K562 (cell line): Measurements from ENCODE around the gene ATP7B. TPM values are rescaled to one million over a fixed set of nuclear protein-coding genes. Genes with fewer than 3 reads are reported as not detected.
A peak's percentile ranks its signal among the peaks of the same experiment; 100 is the strongest.

ENCODE experiments used
- ATAC-seq: fragments of 200-7000 bp; cut with Tn5 transposase; 3 replicates; pipeline ENCODE4 v1.9.1; 2020; ENCODE audit warnings: moderate library complexity
- BruUV-seq: library from RNA; stranded (reverse); fragments of 400-500 nt; replicated peaks from 2 replicates; lab custom pipeline; 2021; lab: Mats Ljungman, UMichigan
- CTCF ChIA-PET: fragments of 300-600 bp; formaldehyde crosslinking; extraction: SDS; loops from one replicate; lab custom pipeline; 2021; ENCODE audit warnings: low intra/inter-chr PET ratio; lab: Yijun Ruan, JAX
- POLR2A ChIA-PET: fragments of 300-600, 350-650 bp; sonication (Branson Sonifier 250); formaldehyde crosslinking; extraction: SDS; loops from one replicate; lab custom pipeline; 2021; ENCODE audit warnings: antibody characterized with exemption, inconsistent platforms; lab: Yijun Ruan, JAX
- DNase-seq, 4 experiments: peaks; one replicate each; pipeline versions ENCODE4 v3.0.0 to v3.0.0-alpha.2; 2011 to 2018; ENCODE audit warnings: low spot score in 3 of 4, mixed read lengths in 3 of 4; ENCODE audit errors: extremely low read depth in 1 of 4
- FAIRE-seq: peaks from 2 replicates; lab custom pipeline; 2011; peaks lifted over from hg19 to GRCh38; lab: Jason Lieb, UNC
- H2AFZ ChIP-seq: 2 replicates; pipeline ENCODE4 v1.6.0; 2011; ENCODE audit warnings: low read depth, low read length, control low read depth, inconsistent platforms
- H3K27ac ChIP-seq: fragments of 200-600 bp; 3 replicates; pipeline ENCODE4 v1.8.0; 2011; ENCODE audit warnings: low read depth, mild to moderate bottlenecking, control low read depth, inconsistent platforms, low read length, moderate library complexity, mixed read lengths; ENCODE audit errors: extremely low read depth
- H3K27me3 ChIP-seq, 2 experiments: fragments of 300-600 bp in 1 of 2; 2 replicates in 1 of 2; 3 replicates in 1 of 2; pipeline versions ENCODE4 v1.6.0 to v1.8.0; 2011; ENCODE audit warnings: inconsistent platforms in 2 of 2, low read length in 2 of 2, mild to moderate bottlenecking in 1 of 2, mixed read lengths in 1 of 2, moderate library complexity in 1 of 2; ENCODE audit not compliant: control insufficient read depth in 2 of 2, insufficient read depth in 2 of 2
- H3K36me3 ChIP-seq: fragments of 300-600 bp; 3 replicates; pipeline ENCODE4 v1.8.0; 2011; ENCODE audit warnings: mild to moderate bottlenecking, low read length, inconsistent platforms; ENCODE audit not compliant: control insufficient read depth, insufficient read depth
- H3K4me1 ChIP-seq, 2 experiments: fragments of 200-600 bp in 1 of 2; replicated peaks in 1 of 2; 2 replicates in 1 of 2; 3 replicates in 1 of 2; pipeline versions ENCODE4 v1.5.1 to v1.8.0; 2011; ENCODE audit warnings: inconsistent platforms in 2 of 2, low read length in 2 of 2, mild to moderate bottlenecking in 1 of 2, mixed read lengths in 1 of 2, moderate library complexity in 1 of 2; ENCODE audit not compliant: control insufficient read depth in 2 of 2, insufficient read depth in 2 of 2
- H3K4me2 ChIP-seq: 2 replicates; pipeline ENCODE4 v1.6.1; 2011; ENCODE audit warnings: low read length, control low read depth, inconsistent platforms, mixed read lengths; ENCODE audit not compliant: insufficient read depth
- H3K4me3 ChIP-seq: fragments of 200-600 bp; sonication (generic), shearing (Covaris generic); 2 replicates; pipeline ENCODE4 v1.5.1; 2016; ENCODE audit warnings: control low read depth, inconsistent platforms
- H3K79me2 ChIP-seq: fragments of 200-600 bp; 3 replicates; pipeline ENCODE4 v1.8.0; 2011; ENCODE audit warnings: low read length, inconsistent platforms; ENCODE audit not compliant: control insufficient read depth, insufficient read depth
- H3K9ac ChIP-seq, 2 experiments: 2 replicates each; pipeline versions ENCODE4 v1.6.0 to v1.6.1; 2011; ENCODE audit warnings: low read depth in 2 of 2, low read length in 2 of 2, control low read depth in 1 of 2, inconsistent platforms in 1 of 2, mild to moderate bottlenecking in 1 of 2, mixed read lengths in 1 of 2; ENCODE audit not compliant: insufficient read depth in 1 of 2
- H3K9me1 ChIP-seq: one replicate; pipeline ENCODE4 v1.6.0; 2011; ENCODE audit warnings: inconsistent platforms, mild to moderate bottlenecking, low read length, moderate library complexity; ENCODE audit not compliant: control insufficient read depth, insufficient read depth
- H3K9me3 ChIP-seq: replicated peaks from 2 replicates; pipeline ENCODE4 v1.5.1; 2011; ENCODE audit warnings: low read depth, low read length, inconsistent platforms; ENCODE audit not compliant: control insufficient read depth, insufficient read depth
- H4K20me1 ChIP-seq: replicated peaks from 2 replicates; pipeline ENCODE4 v1.6.1; 2011; ENCODE audit warnings: low read length, inconsistent platforms, mixed read lengths; ENCODE audit not compliant: control insufficient read depth, insufficient read depth
- C11orf30 ChIP-seq: fragments of 450-650 bp; IDR thresholded peaks from 2 replicates; pipeline ENCODE4 v1.6.1; 2016; ENCODE audit warnings: low read depth, mild to moderate bottlenecking
- CBX1 ChIP-seq: sonication (generic); IDR thresholded peaks from 2 replicates; pipeline ENCODE4 v1.6.1; 2016; ENCODE audit warnings: antibody characterized with exemption, low read depth, mild to moderate bottlenecking
- COPS2 ChIP-seq: fragments of 450-650 bp; conservative IDR thresholded peaks from 2 replicates; pipeline ENCODE4 v1.6.1; 2016; ENCODE audit warnings: mild to moderate bottlenecking, moderate library complexity
- E2F1 ChIP-seq: sonication (generic); formaldehyde crosslinking; IDR thresholded peaks from 2 replicates; pipeline ENCODE4 v1.8.1; 2023; ENCODE audit warnings: mild to moderate bottlenecking, missing genetic modification reagents, moderate library complexity
- FOXP4 ChIP-seq: sonication (generic); formaldehyde crosslinking; IDR thresholded peaks from 2 replicates; pipeline ENCODE4 v1.8.0; 2022; ENCODE audit warnings: mild to moderate bottlenecking, missing genetic modification reagents, borderline replicate concordance
- GABPB1 ChIP-seq: sonication (generic); formaldehyde crosslinking; IDR thresholded peaks from 2 replicates; pipeline ENCODE4 v1.8.0; 2022; ENCODE audit warnings: mild to moderate bottlenecking, missing genetic modification reagents
- GTF2E2 ChIP-seq: fragments of 200-800 bp; sonication (Bioruptor generic); IDR thresholded peaks from 2 replicates; pipeline ENCODE4 v1.6.1; 2016; ENCODE audit warnings: missing genetic modification characterization, missing compliant biosample characterization
- KLF16 ChIP-seq: IDR thresholded peaks from 2 replicates; pipeline ENCODE4 v1.6.1; 2016; ENCODE audit warnings: antibody characterized with exemption
- MAFF ChIP-seq: IDR thresholded peaks from 2 replicates; pipeline ENCODE4 v1.6.1; 2012; ENCODE audit warnings: low read length, improper control_type of control experiment
- MAFG ChIP-seq: fragments of 450-650 bp; conservative IDR thresholded peaks from 2 replicates; pipeline ENCODE4 v1.6.1; 2016; ENCODE audit warnings: missing genetic modification characterization, missing compliant biosample characterization
- MCM7 ChIP-seq, 2 experiments: fragments of 450-650 bp; IDR thresholded peaks; 2 replicates each; pipeline ENCODE4 v1.6.1; 2016 to 2018
- MTF1 ChIP-seq: fragments of 250-450 bp; sonication (Bioruptor Pico); IDR thresholded peaks from 2 replicates; pipeline ENCODE4 v1.9.0; 2021; ENCODE audit warnings: moderate library complexity, mild to moderate bottlenecking, inconsistent platforms, borderline replicate concordance
- PHF20 ChIP-seq: fragments of 450-650 bp; IDR thresholded peaks from 2 replicates; pipeline ENCODE4 v1.6.1; 2018; ENCODE audit not compliant: partially characterized antibody
- POU5F1 ChIP-seq: fragments of 150-350 bp; IDR thresholded peaks from 2 replicates; pipeline ENCODE4 v1.6.1; 2014; ENCODE audit warnings: borderline replicate concordance, low read length, low read depth, mild to moderate bottlenecking; ENCODE audit not compliant: partially characterized antibody
- PTBP1 ChIP-seq: fragments of 200-400 bp; formaldehyde crosslinking; IDR thresholded peaks from 2 replicates; pipeline ENCODE4 v1.6.1; 2017; ENCODE audit warnings: low read depth, low read length
- RNF2 ChIP-seq: sonication (generic); IDR thresholded peaks from 2 replicates; pipeline ENCODE4 v1.6.1; 2016
- SRF ChIP-seq, 2 experiments: fragments of 250-450, 450-650 bp in 1 of 2; sonication (Bioruptor Pico) in 1 of 2; sonication (generic) in 1 of 2; formaldehyde crosslinking; IDR thresholded peaks; 2 replicates each; pipeline versions ENCODE4 v1.5.0 to v1.5.1; 2020 to 2022; ENCODE audit warnings: mild to moderate bottlenecking in 1 of 2, missing genetic modification reagents in 1 of 2
- TARDBP ChIP-seq: fragments of 450-650 bp; IDR thresholded peaks from 2 replicates; pipeline ENCODE4 v1.6.1; 2016
- U2AF1 ChIP-seq: fragments of 200-400 bp; formaldehyde crosslinking; optimal IDR thresholded peaks from 2 replicates; pipeline ENCODE3; 2017; ENCODE audit warnings: mild to moderate bottlenecking, low read depth, low read length, moderate library complexity
- ZC3H11A ChIP-seq: IDR thresholded peaks from 2 replicates; pipeline ENCODE4 v1.6.1; 2012; ENCODE audit warnings: low read depth, low read length, improper control_type of control experiment
- ZNF263 ChIP-seq: sonication (generic); formaldehyde crosslinking; IDR thresholded peaks from 2 replicates; pipeline ENCODE4 v1.8.0; 2022; ENCODE audit warnings: mild to moderate bottlenecking, missing genetic modification reagents, borderline replicate concordance
- ZNF316 ChIP-seq: fragments of 450-650 bp; IDR thresholded peaks from 2 replicates; pipeline ENCODE4 v1.6.1; 2016
- ZNF324 ChIP-seq: fragments of 250-450 bp; sonication (Bioruptor Pico); IDR thresholded peaks from 2 replicates; pipeline ENCODE4 v1.4.0; 2020; ENCODE audit warnings: mild to moderate bottlenecking
- WGBS: fragments of 100-300 bp; shearing (Covaris generic); methylation state at CpG from one replicate; pipeline ENCODE4 v1.1.6; 2016; ENCODE audit warnings: low coverage, mixed read lengths; ENCODE audit not compliant: insufficient coverage; ENCODE audit errors: missing lambda C conversion rate; 5-methylcytosine and 5-hydroxymethylcytosine counted together
- in situ Hi-C: fragments of 300-500 bp; cut with MboI; formaldehyde crosslinking; loops from 4 replicates; pipeline ENCODE4 v1.15.0; 2018; ENCODE audit warnings: inconsistent platforms, mixed read lengths
- intact Hi-C: fragments of 100-400 bp; cut with micrococcal nuclease; formaldehyde crosslinking; loops from 2 replicates; pipeline ENCODE4 v1.14.2; 2022
- polyA plus RNA-seq, 8 experiments: library from polyadenylated mRNA; depleted of rRNA in 4 of 8; stranded (reverse) in 5 of 8; unstranded in 3 of 8; fragments of >200 nt; fragmentation: Nextera tagmentation in 2 of 8; fragmentation: Illumina TruSeq in 1 of 8; extraction: Ambion mirVana in 2 of 8; extraction: Trizol in 1 of 8; gene quantifications; 2 replicates each; pipeline versions ENCODE4 v1.2.1 to v1.2.3, GENCODE V29; 2011 to 2014; ENCODE audit warnings: inconsistent platforms in 1 of 8, missing spikeins in 1 of 8
- total RNA-seq, 7 experiments: library from RNA; depleted of rRNA in 6 of 7; stranded (reverse); fragments of >200 nt in 6 of 7; fragmentation: Illumina TruSeq in 2 of 7; extraction: Trizol in 2 of 7; gene quantifications; 2 replicates each; pipeline versions ENCODE4 v1.2.1 to v1.2.3, GENCODE V29; 2011 to 2021; ENCODE audit warnings: low replicate concordance in 1 of 7

The ATP7B gene
- total and polyA plus RNA-seq, 9 of the 15 experiments (the other 6 are each of a cell fraction or from before 2014, with no cell fraction given): 1.1 to 20.4 (median 8.5) TPM

- no peak for TF ChIP-seq U2AF1
These were observed 108.5 kb downstream of the ATP7B start (continued) for GRCh38 chr13:51902776-51903175.

GRCh38 chr13:51900471-51900870 is 110.8 kb downstream of the ATP7B start:
- H3K4me3 ChIP-seq: no peak overlapping the region
- BruUV-seq: no TSS peak
- H3K27ac ChIP-seq: no peak overlapping the region
- ChIA-PET CTCF (no interaction called here), POLR2A (no interaction called here)
- FAIRE-seq (no peak), ATAC-seq (no peak), DNase-seq (no peak)
- H4K20me1 ChIP-seq: no peaks in the 10 kb centered on the region
- no peaks in the 10 kb centered on the region for H3K9me3 ChIP-seq
- no peaks in the 10 kb centered on the region for H3K79me2 ChIP-seq
- no peaks in the 10 kb centered on the region for H3K27me3 ChIP-seq
- intact Hi-C loops (no loop called here), in situ Hi-C loops (no loop called here)
- WGBS: 83% methylated on average over 1 of the region's 1 CpG
- no peak overlapping the region for H2AFZ ChIP-seq
- H3K4me2 ChIP-seq: no peak overlapping the region
- no peaks in the 10 kb centered on the region; the same call in 2 of the 3 replicates for H3K36me3 ChIP-seq
- H3K9me1 ChIP-seq: no peaks in the 10 kb centered on the region
- H3K9ac ChIP-seq: no peak overlapping the region
- H3K4me1 ChIP-seq: peaks cover 3 to 4% of the 10 kb centered on the region in 2 experiments; a peak in 3 of 5 replicates
- no peak for TF ChIP-seq ZC3H11A
- no peak for TF ChIP-seq POU5F1
- peak; percentile 55 for TF ChIP-seq C11orf30
- TF ChIP-seq CBX1: no peak
- no peak for TF ChIP-seq KLF16
- no peak for TF ChIP-seq COPS2
- TF ChIP-seq GTF2E2 (tag): no peak
- TF ChIP-seq SRF (CRISPR knock-in tag; IDR thresholded peaks at IDR 0.05): no peak
- no peak for TF ChIP-seq PTBP1
- peak; percentile 81 for TF ChIP-seq ZNF316
- no peak for TF ChIP-seq TARDBP
- TF ChIP-seq ZNF263 (CRISPR knock-in tag): no peak
- TF ChIP-seq MAFF: peak; percentile 34; the same call in 1 of the 2 replicates
- TF ChIP-seq FOXP4: no peak
- no peak for TF ChIP-seq RNF2
- TF ChIP-seq GABPB1: no peak
- TF ChIP-seq ZNF324 (CRISPR knock-in tag): no peak
- no peak for TF ChIP-seq E2F1 (CRISPR knock-in tag)
- 0 out of 2 replicates have a peak, but pooled peaks have one; percentile 4 for TF ChIP-seq MAFG (tag)
- no peak for TF ChIP-seq MTF1 (CRISPR knock-in tag)
- TF ChIP-seq PHF20: no peak
- no peak for TF ChIP-seq MCM7 (IDR thresholded peaks at IDR 0.05)
